Fibroblast of lung (primary cell): ENCODE data around the gene PARK7. TPM values are rescaled to one million over a fixed set of nuclear protein-coding genes. Genes with fewer than 3 reads are reported as not detected.
A peak's percentile ranks its signal among the peaks of the same experiment; 100 is the strongest.

Source experiments
- DNase-seq, 2 donors: peaks; one replicate each; pipeline versions ENCODE4 v3.0.0 to v3.0.0-alpha.2; 2010; ENCODE audit warnings: low read depth in 2 of 2
- H2AFZ ChIP-seq: 2 replicates; pipeline ENCODE4 v1.5.1; 2012; ENCODE audit warnings: low read length, control low read depth, inconsistent platforms
- H3K27ac ChIP-seq: 2 replicates; pipeline ENCODE4 v1.5.1; 2011; ENCODE audit warnings: low read length, control low read depth; ENCODE audit not compliant: insufficient read depth
- H3K27me3 ChIP-seq: 2 replicates; pipeline ENCODE4 v1.5.1; 2011; ENCODE audit warnings: mild to moderate bottlenecking, low read length; ENCODE audit not compliant: control insufficient read depth, insufficient read depth
- H3K36me3 ChIP-seq: 2 replicates; pipeline ENCODE4 v1.5.1; 2011; ENCODE audit warnings: low read length; ENCODE audit not compliant: control insufficient read depth, insufficient read depth
- H3K4me1 ChIP-seq: 2 replicates; pipeline ENCODE4 v1.5.1; 2011; ENCODE audit warnings: low read length; ENCODE audit not compliant: control insufficient read depth, insufficient read depth; ENCODE audit errors: extremely low read depth
- H3K4me2 ChIP-seq: 2 replicates; pipeline ENCODE4 v1.5.1; 2011; ENCODE audit warnings: low read length, control low read depth; ENCODE audit not compliant: insufficient read depth; ENCODE audit errors: extremely low read depth
- H3K4me3 ChIP-seq, 4 experiments: fragments of 200-600 bp in 1 of 4; sonication (generic) in 1 of 4; replicated peaks in 1 of 4; 2 replicates each; pipeline ENCODE4 v1.5.1; 2011 to 2016; ENCODE audit warnings: low read length in 4 of 4, low read depth in 3 of 4, mild to moderate bottlenecking in 3 of 4, control low read depth in 2 of 4, inconsistent platforms in 1 of 4, mixed read lengths in 1 of 4; ENCODE audit not compliant: insufficient read depth in 1 of 4; ENCODE audit errors: control extremely low read depth in 1 of 4
- H3K79me2 ChIP-seq: 2 replicates; pipeline ENCODE4 v1.5.1; 2012; ENCODE audit warnings: mild to moderate bottlenecking, low read length, inconsistent platforms; ENCODE audit not compliant: control insufficient read depth, insufficient read depth
- H3K9ac ChIP-seq: 2 replicates; pipeline ENCODE4 v1.5.1; 2011; ENCODE audit warnings: mild to moderate bottlenecking, low read length, control low read depth; ENCODE audit not compliant: insufficient read depth
- H3K9me3 ChIP-seq: 2 replicates; pipeline ENCODE4 v1.5.1; 2012; ENCODE audit warnings: low read depth, low read length; ENCODE audit not compliant: control insufficient read depth, insufficient read depth
- H4K20me1 ChIP-seq: 2 replicates; pipeline ENCODE4 v1.5.1; 2011; ENCODE audit warnings: low read length; ENCODE audit not compliant: control insufficient read depth, insufficient read depth; ENCODE audit errors: extremely low read depth
- CTCF ChIP-seq, 2 donors: IDR thresholded peaks in 1 of 2; conservative IDR thresholded peaks in 1 of 2; 1 replicate in 1 of 2; 2 replicates in 1 of 2; pipeline ENCODE4 v1.5.1; 2011 to 2012; ENCODE audit warnings: low read length in 2 of 2, control low read depth in 1 of 2, inconsistent platforms in 1 of 2, low read depth in 1 of 2, mild to moderate bottlenecking in 1 of 2
- EZH2 ChIP-seq: IDR thresholded peaks from 2 replicates; pipeline ENCODE4 v1.5.1; 2012; ENCODE audit warnings: low read length, control low read depth, mild to moderate bottlenecking; ENCODE audit errors: missing control alignments
- polyA plus RNA-seq, 2 donors: library from polyadenylated mRNA; depleted of rRNA in 1 of 2; stranded (reverse) in 1 of 2; unstranded in 1 of 2; fragments of >200 nt; gene quantifications; 2 replicates each; pipeline ENCODE4 v1.2.1, GENCODE V29; 2011 to 2012; ENCODE audit warnings: missing spikeins in 1 of 2
- total RNA-seq: library from RNA; depleted of rRNA; stranded (reverse); fragments of >200 nt; gene quantifications from 2 replicates; pipeline ENCODE4 v1.2.1, GENCODE V29; 2014

Gene PARK7
- total and polyA plus RNA-seq, 2 donors (not counting 1 experiment from before 2014, with no cell fraction given), result 264 to 513 TPM

DNA sequence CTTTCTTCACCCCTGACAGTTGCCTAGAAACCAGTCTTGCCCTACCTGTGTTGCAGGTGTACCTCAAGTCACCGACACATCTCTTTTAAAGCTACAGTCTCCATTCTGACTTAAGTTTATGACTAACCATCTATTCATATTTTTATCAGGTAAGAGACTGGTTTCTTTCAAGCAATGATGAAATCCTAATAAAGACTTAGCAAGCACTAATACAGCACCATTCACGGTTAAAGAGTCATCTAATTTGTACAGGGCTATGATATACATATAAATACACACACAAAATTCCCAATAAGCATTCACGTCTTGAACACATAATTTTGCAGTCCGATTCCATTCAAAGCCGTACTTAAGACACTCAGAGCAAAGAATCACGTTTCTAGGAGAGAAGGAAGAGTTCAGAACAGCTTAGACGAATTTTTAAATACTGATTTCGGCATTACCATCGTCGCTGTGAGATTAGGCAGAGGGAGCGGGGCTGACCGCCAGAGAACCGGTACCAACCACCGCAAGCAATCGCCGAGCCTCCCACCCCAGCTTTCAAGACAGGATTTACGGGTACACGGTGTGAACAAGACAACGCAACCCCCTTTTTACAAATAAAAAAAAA, 63.7 kb downstream of the PARK7 start:
- Histone ChIP-seq H4K20me1 (peaks cover 3% of the 10 kb centered on the region), H3K36me3 (no peaks in the 10 kb centered on the region), H3K27ac (peak overlapping the region; percentile 94), H3K4me2 (peak overlapping the region; percentile 93), H3K4me1 (peaks cover 16% of the 10 kb centered on the region), H3K79me2 (peaks cover 63% of the 10 kb centered on the region), H3K9ac (peak overlapping the region; percentile 88), H3K4me3 (peak overlapping the region; percentile 80 to 96 (median 84)), H2AFZ (no peak overlapping the region), H3K9me3 (no peaks in the 10 kb centered on the region), H3K27me3 (no peaks in the 10 kb centered on the region)
- peak; percentile 32 to 39 for DNase-seq
- TF ChIP-seq EZH2, result no peak
- TF ChIP-seq CTCF (conservative IDR thresholded peaks at IDR 0.05 in 1 of 2, IDR thresholded peaks at IDR 0.05 in 1 of 2; ENCODE audit: low read depth in 1 of 2, low read length in 2 of 2), result no peak

DNA sequence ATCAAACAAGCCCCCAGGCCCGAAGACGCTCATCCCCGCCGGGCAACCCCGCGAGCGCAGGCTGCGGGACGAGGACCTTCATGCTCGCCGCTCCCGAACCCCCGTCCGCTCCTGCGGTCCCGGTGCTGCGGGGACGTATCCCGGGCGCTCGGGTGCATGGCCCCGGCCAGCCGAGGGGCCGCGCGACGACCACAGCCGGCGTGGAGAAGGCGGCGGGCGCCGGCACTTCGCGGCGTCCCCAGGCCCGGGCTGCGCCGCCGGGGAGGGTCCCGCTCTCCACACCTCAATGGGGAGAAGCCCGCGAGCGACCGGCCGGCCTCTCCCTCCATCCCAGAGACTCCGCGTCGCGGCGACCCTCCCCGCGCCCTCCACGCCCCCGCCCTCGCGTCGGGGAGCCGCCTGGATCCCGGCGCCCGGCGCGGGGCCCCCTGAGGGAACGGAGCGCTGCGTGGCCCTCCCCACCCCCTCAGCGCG, 64.2 kb downstream of the PARK7 start:
- H3K4me2 ChIP-seq, result peak overlapping the region; percentile 93
- peak overlapping the region; percentile 94 for H3K27ac ChIP-seq
- DNase-seq, result peak in 1 of 2 donors; percentile 27
- no peaks in the 10 kb centered on the region for H3K36me3 ChIP-seq
- no peak for TF ChIP-seq CTCF (conservative IDR thresholded peaks at IDR 0.05 in 1 of 2, IDR thresholded peaks at IDR 0.05 in 1 of 2; ENCODE audit: low read depth in 1 of 2, low read length in 2 of 2)
- no peak for TF ChIP-seq EZH2
- H4K20me1 ChIP-seq, result peaks cover 3% of the 10 kb centered on the region
- H3K79me2 ChIP-seq, result peaks cover 59% of the 10 kb centered on the region
- peak overlapping the region; percentile 88 for H3K9ac ChIP-seq
- no peaks in the 10 kb centered on the region for H3K9me3 ChIP-seq
- peak overlapping the region; percentile 80 to 96 (median 84) for H3K4me3 ChIP-seq
- no peak overlapping the region for H2AFZ ChIP-seq
- peaks cover 14% of the 10 kb centered on the region for H3K4me1 ChIP-seq
- H3K27me3 ChIP-seq, result no peaks in the 10 kb centered on the region

GRCh38 chr1:8026153-8026975, 64.9 kb downstream of the PARK7 start, which contains the start of gene ERRFI1:
Gene ERRFI1 (minus strand): TSS chr1:8026309. CDS start chr1:8015619, 10,690 bp downstream.
- Histone ChIP-seq H3K9ac (peak within 1 kb of the TSS; percentile 88), H4K20me1 (peaks cover 3% of the 10 kb centered on the region), H3K27me3 (no peaks in the 10 kb centered on the region), H3K27ac (peak within 1 kb of the TSS; percentile 94), H3K9me3 (no peaks in the 10 kb centered on the region), H3K79me2 (peaks cover 52% of the 10 kb centered on the region), H3K4me3 (peak within 1 kb of the TSS; percentile 80 to 96 (median 84)), H2AFZ (peak within 1 kb of the TSS; percentile 79), H3K36me3 (no peaks in the 10 kb centered on the region), H3K4me1 (peaks cover 14% of the 10 kb centered on the region), H3K4me2 (peak within 1 kb of the TSS; percentile 99)
- TF ChIP-seq CTCF (conservative IDR thresholded peaks at IDR 0.05 in 1 of 2, IDR thresholded peaks at IDR 0.05 in 1 of 2; ENCODE audit: low read depth in 1 of 2, low read length in 2 of 2) (no peak), EZH2 (no peak)
- peak; percentile 94 to 97 for DNase-seq
